K562 (cell line): ENCODE results near the gene NTRK3. TPM values are rescaled to one million over a fixed set of nuclear protein-coding genes. Genes with fewer than 3 reads are reported as not detected.

Source experiments
- SREBF1 ChIP-seq: fragments of 150-350 bp; IDR thresholded peaks from 2 replicates; pipeline ENCODE4 v1.6.1; 2014; ENCODE audit warnings: antibody characterized with exemption, low read depth, low read length, borderline replicate concordance
- polyA plus RNA-seq, 8 experiments: library from polyadenylated mRNA; depleted of rRNA in 4 of 8; stranded (reverse) in 5 of 8; unstranded in 3 of 8; fragments of >200 nt; fragmentation: Nextera tagmentation in 2 of 8; fragmentation: Illumina TruSeq in 1 of 8; extraction: Ambion mirVana in 2 of 8; extraction: Trizol in 1 of 8; gene quantifications; 2 replicates each; pipeline versions ENCODE4 v1.2.1 to v1.2.3, GENCODE V29; 2011 to 2014; ENCODE audit warnings: inconsistent platforms in 1 of 8, missing spikeins in 1 of 8
- total RNA-seq, 7 experiments: library from RNA; depleted of rRNA in 6 of 7; stranded (reverse); fragments of >200 nt in 6 of 7; fragmentation: Illumina TruSeq in 2 of 7; extraction: Trizol in 2 of 7; gene quantifications; 2 replicates each; pipeline versions ENCODE4 v1.2.1 to v1.2.3, GENCODE V29; 2011 to 2021; ENCODE audit warnings: low replicate concordance in 1 of 7
- TF ChIP-seq, protein P1 (sequence below): fragments of 200-600 bp; sonication (generic); IDR thresholded peaks from one replicate; pipeline ENCODE4 v1.6.1; 2012; ENCODE audit warnings: mild to moderate bottlenecking, low read depth, low read length, inconsistent platforms
- TF ChIP-seq, protein P2 (sequence below): fragments of 250-450 bp; sonication (Bioruptor Pico); IDR thresholded peaks from 2 replicates; pipeline ENCODE4 v1.5.0; 2021
- TF ChIP-seq, protein P3 (sequence below): sonication (generic); formaldehyde crosslinking; IDR thresholded peaks from 2 replicates; pipeline ENCODE4 v1.8.1; 2023; ENCODE audit warnings: mild to moderate bottlenecking, missing genetic modification reagents

The NTRK3 gene
- total and polyA plus RNA-seq, 9 of the 15 experiments (the other 6 are each of a cell fraction or from before 2014, with no cell fraction given): 0.11 to 0.13 TPM; not detected in 7

DNA sequence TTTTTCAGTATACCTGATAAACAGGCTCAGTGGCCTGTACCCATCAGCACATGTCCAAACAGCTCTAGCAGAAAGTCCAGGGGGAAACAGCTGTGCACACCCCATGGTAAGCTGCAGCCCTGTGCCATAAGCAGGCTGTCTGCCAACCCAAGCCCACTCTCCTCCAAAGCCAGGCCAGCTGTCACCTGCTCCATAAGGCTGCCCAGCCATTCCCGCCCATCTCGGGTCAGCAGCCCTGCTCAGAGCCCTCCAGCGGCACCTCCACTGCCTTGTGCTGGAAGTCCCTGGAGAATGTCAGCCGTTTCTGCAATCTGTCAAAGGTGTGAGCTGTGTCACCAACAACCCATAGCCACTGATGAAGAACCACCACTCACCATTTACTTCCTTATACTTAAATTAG is 82.0 kb downstream of the NTRK3 start (continued):
- TF ChIP-seq, protein P1, sequence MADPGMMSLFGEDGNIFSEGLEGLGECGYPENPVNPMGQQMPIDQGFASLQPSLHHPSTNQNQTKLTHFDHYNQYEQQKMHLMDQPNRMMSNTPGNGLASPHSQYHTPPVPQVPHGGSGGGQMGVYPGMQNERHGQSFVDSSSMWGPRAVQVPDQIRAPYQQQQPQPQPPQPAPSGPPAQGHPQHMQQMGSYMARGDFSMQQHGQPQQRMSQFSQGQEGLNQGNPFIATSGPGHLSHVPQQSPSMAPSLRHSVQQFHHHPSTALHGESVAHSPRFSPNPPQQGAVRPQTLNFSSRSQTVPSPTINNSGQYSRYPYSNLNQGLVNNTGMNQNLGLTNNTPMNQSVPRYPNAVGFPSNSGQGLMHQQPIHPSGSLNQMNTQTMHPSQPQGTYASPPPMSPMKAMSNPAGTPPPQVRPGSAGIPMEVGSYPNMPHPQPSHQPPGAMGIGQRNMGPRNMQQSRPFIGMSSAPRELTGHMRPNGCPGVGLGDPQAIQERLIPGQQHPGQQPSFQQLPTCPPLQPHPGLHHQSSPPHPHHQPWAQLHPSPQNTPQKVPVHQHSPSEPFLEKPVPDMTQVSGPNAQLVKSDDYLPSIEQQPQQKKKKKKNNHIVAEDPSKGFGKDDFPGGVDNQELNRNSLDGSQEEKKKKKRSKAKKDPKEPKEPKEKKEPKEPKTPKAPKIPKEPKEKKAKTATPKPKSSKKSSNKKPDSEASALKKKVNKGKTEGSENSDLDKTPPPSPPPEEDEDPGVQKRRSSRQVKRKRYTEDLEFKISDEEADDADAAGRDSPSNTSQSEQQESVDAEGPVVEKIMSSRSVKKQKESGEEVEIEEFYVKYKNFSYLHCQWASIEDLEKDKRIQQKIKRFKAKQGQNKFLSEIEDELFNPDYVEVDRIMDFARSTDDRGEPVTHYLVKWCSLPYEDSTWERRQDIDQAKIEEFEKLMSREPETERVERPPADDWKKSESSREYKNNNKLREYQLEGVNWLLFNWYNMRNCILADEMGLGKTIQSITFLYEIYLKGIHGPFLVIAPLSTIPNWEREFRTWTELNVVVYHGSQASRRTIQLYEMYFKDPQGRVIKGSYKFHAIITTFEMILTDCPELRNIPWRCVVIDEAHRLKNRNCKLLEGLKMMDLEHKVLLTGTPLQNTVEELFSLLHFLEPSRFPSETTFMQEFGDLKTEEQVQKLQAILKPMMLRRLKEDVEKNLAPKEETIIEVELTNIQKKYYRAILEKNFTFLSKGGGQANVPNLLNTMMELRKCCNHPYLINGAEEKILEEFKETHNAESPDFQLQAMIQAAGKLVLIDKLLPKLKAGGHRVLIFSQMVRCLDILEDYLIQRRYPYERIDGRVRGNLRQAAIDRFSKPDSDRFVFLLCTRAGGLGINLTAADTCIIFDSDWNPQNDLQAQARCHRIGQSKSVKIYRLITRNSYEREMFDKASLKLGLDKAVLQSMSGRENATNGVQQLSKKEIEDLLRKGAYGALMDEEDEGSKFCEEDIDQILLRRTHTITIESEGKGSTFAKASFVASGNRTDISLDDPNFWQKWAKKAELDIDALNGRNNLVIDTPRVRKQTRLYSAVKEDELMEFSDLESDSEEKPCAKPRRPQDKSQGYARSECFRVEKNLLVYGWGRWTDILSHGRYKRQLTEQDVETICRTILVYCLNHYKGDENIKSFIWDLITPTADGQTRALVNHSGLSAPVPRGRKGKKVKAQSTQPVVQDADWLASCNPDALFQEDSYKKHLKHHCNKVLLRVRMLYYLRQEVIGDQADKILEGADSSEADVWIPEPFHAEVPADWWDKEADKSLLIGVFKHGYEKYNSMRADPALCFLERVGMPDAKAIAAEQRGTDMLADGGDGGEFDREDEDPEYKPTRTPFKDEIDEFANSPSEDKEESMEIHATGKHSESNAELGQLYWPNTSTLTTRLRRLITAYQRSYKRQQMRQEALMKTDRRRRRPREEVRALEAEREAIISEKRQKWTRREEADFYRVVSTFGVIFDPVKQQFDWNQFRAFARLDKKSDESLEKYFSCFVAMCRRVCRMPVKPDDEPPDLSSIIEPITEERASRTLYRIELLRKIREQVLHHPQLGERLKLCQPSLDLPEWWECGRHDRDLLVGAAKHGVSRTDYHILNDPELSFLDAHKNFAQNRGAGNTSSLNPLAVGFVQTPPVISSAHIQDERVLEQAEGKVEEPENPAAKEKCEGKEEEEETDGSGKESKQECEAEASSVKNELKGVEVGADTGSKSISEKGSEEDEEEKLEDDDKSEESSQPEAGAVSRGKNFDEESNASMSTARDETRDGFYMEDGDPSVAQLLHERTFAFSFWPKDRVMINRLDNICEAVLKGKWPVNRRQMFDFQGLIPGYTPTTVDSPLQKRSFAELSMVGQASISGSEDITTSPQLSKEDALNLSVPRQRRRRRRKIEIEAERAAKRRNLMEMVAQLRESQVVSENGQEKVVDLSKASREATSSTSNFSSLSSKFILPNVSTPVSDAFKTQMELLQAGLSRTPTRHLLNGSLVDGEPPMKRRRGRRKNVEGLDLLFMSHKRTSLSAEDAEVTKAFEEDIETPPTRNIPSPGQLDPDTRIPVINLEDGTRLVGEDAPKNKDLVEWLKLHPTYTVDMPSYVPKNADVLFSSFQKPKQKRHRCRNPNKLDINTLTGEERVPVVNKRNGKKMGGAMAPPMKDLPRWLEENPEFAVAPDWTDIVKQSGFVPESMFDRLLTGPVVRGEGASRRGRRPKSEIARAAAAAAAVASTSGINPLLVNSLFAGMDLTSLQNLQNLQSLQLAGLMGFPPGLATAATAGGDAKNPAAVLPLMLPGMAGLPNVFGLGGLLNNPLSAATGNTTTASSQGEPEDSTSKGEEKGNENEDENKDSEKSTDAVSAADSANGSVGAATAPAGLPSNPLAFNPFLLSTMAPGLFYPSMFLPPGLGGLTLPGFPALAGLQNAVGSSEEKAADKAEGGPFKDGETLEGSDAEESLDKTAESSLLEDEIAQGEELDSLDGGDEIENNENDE: no peak
- TF ChIP-seq, protein P2, sequence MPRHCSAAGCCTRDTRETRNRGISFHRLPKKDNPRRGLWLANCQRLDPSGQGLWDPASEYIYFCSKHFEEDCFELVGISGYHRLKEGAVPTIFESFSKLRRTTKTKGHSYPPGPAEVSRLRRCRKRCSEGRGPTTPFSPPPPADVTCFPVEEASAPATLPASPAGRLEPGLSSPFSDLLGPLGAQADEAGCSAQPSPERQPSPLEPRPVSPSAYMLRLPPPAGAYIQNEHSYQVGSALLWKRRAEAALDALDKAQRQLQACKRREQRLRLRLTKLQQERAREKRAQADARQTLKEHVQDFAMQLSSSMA: no peak
- TF ChIP-seq, protein P3, sequence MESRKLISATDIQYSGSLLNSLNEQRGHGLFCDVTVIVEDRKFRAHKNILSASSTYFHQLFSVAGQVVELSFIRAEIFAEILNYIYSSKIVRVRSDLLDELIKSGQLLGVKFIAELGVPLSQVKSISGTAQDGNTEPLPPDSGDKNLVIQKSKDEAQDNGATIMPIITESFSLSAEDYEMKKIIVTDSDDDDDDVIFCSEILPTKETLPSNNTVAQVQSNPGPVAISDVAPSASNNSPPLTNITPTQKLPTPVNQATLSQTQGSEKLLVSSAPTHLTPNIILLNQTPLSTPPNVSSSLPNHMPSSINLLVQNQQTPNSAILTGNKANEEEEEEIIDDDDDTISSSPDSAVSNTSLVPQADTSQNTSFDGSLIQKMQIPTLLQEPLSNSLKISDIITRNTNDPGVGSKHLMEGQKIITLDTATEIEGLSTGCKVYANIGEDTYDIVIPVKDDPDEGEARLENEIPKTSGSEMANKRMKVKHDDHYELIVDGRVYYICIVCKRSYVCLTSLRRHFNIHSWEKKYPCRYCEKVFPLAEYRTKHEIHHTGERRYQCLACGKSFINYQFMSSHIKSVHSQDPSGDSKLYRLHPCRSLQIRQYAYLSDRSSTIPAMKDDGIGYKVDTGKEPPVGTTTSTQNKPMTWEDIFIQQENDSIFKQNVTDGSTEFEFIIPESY (CRISPR knock-in tag): no peak
- TF ChIP-seq SREBF1: no peak
